Stimulated activated CD4-positive, alpha-beta T cell treated with anti-CD3 and anti-CD28 coated beads, Interleukin-4, amount 100 ng/mL, for 48 hours (primary cell): ENCODE results near the gene SHB.

Experiments
- DNase-seq, 2 donors: peaks; one replicate each; pipeline ENCODE4 v3.0.0-alpha.2; 2020; ENCODE audit warnings: low read depth in 2 of 2

Gene SHB

DNA sequence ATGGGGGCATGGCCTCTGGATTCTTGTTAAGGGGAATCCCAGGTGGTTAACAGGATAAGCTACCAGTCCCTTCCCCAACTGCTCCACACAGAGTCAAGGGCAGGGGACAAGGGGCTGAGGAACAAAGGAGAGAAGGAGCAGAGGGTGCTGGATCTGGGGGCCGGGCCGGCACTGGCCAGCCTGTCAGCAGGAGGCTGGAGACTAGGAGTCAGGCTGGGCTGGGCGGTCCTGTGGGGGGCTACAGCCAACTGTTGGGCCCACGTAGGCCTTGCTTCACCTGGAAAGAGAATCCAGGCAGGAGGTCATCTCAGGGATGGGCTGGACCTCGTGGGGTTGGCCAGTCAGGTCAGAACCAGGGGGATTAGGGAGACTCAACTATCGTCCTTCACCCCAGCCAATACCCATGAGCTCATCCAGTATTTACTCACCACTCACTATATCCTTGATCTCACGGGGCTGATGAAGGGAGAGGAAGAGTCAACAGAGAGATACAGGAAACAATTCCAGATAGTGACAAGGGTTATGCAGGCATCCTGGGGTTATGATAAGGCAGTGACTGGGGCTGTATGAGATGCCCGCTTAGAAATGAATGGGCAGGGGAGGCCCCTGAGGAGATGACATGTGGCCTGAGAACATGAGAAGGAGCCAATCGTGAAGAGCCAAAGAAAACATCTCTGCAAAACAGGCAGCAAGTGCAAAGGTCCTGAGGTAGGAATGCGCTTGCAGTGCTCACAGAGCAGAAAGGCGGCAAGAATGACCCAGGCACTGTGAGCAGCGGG is 117.2 kb downstream of the SHB start:
- no peak for DNase-seq

DNA sequence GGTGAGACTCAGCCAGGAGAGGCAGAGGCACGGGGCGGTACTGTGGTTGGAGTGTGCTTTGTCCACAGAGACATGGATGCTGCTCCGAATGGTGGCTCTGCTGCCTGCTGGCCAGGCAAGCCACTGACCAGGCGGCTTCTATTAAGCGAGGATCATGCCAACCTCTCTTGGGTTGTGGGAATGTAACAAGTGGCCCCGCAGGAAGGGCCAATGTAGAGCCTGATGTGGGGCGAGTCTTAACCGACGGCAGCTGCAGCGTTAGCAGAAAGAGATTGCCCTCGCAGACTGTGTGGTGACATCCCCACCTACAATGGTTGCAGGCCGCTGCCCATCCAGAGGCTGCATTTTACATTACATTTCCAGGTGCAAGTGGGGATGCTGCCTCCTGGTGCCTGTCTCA is 118.5 kb downstream of the SHB start:
- DNase-seq, result no peak

DNA sequence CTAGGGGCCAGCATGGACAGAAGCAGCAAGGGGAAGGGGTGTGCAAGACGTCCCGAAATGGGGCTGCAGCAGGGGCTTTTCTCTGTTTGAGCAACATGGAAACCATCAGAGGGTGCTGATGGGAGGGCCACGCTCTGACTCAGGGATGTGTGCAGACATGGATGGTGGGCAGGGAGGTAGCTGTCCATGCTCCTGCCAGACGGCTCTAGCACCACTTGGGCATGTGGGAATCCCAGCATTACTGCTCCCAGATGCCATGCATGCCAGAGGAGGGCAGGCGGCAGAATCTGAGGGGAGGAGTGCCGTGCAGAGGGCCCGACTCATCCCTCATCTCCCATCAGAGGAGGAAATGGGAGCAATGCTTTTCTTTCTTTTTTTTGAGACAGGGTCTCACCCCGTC is 119.5 kb downstream of the SHB start:
- no peak for DNase-seq

DNA sequence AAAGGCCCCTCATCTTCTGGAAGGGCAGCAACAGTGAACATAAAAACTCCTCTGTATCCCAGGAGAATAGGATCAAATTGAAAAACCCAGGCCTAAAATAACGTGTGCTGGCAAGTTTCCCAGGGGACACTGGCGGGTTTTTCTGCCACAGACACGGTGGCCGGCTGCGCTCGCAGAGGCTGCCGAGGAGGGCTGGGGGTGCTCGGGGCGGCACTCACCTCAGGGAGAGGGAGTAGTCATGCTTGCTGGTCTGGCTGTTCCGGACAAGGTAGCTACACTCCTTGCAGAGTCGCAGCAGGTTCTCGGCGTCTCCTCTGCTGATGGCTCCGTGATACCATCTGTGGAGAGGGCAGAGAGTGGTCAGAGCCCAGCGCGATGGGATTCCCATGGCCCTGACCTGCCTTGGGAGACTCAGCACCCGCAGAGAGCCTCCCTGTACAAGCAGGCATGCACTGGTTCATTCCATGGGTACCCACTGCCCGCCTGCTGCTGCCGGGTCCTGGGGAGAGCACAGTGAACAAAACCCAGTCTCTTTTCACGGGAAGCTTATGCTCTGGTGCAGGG is 120.5 kb downstream of the SHB start:
- no peak for DNase-seq

DNA sequence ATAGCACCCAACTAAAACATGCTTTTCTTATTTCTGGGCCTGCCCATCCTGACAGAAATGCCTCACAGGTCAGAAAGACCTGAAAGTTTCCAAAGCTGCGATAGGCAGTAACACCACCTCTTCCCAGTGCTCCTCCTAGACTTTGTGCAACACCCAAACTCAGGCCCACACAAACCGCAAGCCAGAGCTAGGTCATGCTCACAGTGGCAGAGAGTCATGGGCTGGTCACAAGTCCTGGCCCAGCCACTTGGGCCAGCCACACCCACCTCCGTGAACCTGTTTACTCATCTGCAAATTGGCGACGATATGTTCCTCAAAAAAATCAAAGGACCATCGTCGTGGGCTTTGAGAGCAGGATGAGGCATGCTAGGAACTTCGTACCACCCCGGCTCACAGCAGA is 121.0 kb downstream of the SHB start:
- DNase-seq, result no peak

DNA sequence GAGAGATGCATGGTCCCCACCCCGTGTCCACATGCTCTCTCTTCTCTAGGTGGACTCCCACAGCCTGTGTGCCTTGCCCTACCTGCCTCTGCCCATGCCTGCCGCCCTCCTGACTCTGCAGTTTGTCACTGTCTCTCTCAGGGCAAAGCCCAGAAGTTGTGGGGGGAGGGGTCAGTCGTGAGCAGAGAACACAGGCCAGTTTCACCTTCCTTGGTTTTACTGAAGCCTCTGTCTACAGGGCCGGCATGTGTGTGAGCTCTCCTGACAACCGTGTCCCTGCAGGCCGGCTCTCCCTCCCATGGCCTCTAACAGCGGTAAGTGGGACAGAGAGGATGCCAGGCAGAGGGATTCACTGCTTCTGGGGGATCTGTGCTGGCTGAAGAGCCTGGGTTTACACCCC is 121.6 kb downstream of the SHB start:
- no peak for DNase-seq

DNA sequence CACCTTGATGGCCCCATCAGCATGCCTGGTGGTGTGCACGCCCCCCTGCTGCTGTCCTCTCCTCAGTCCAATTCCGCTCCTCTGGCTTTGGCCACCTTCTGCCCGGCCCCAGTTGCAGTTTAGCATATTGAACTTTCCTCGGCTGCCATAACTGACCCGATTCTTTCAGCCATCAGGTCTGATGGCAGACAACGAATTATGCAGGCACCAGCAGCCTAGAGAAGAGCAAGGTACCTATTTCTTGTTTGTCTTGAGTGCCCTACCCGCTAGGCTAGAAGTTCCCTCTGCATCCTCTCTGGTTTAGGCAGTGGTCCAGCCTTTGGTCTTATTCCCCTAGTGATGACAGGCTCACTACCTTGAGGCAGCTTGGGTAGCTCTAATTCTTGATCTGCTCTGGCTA is 122.1 kb downstream of the SHB start:
- DNase-seq, result no peak

DNA sequence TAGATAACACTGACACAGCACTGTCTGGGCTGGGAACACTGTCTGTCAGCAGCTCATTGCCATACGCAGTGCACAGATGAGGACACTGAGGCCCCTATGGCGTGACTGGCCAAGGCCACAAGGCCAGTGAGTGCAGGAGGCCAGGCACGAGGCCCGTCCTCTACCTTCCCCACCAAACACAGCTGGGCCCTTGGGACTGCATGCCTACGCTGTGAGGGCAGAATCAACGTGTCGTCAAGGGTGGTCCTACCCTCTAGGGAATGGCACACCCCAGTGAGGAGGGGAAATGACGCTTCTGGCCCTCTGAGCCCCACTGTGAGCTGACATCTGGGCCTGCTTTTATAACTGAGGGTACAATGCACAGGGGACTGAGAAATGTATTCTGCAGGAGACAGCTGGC is 123.0 kb downstream of the SHB start:
- no peak for DNase-seq

DNA sequence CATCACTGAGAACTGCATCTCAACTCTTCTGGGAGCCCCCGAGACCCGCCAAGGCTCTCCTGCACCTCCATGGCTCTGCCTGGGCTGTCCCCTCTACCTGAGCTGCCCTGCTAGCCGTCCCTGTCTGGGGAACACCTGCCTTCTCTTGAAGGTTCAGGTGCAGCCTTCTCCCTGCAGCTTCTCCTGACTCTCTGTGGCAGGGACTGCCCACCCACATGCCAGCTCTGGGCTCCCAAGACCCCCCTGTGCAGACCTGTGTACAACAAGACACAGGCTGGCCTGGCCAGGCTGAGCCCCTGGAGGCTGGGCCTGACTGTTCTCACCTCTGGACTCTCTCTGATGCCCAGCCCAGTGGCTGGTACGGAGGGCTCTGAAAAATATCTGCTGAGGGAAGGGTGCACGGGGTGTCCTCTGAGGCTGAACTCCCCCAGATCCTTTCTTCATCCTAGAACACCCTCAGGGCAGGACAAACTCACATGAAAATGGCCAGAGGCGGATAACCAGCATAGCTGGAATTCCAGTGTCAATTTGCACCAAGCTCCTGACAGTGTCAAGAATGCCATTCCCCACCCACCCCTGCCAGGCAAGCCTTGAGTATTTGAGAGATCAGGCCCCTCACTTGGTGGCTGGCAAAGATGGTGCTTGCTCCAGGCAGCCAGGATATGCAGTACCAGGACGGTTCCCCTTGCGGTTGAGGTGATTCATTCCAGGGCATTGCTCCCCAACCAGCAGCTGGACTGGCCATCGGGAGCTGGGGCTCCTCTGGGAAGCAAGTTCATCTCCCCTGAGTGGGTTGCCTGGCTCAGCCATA is 124.2 kb downstream of the SHB start:
- DNase-seq, result no peak

DNA sequence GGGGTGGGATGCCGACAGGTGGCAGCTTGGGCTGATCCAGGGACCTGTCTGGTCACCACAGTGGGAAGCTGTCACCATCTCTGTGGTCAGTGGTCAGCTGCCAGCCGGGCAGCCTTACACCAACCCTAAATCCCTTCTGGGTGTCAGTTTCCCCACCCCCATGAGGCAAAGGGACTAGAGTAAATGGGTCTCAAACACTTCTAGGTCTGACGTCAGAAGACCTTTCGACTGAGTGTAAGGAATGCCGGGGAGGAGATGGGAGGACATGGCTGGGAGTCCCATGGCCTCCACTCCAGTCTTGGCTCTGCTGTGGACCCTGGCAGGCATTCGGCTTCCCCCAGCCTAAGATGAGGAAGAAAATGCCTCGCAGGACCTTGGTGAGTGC is 124.8 kb downstream of the SHB start:
- no peak for DNase-seq

DNA sequence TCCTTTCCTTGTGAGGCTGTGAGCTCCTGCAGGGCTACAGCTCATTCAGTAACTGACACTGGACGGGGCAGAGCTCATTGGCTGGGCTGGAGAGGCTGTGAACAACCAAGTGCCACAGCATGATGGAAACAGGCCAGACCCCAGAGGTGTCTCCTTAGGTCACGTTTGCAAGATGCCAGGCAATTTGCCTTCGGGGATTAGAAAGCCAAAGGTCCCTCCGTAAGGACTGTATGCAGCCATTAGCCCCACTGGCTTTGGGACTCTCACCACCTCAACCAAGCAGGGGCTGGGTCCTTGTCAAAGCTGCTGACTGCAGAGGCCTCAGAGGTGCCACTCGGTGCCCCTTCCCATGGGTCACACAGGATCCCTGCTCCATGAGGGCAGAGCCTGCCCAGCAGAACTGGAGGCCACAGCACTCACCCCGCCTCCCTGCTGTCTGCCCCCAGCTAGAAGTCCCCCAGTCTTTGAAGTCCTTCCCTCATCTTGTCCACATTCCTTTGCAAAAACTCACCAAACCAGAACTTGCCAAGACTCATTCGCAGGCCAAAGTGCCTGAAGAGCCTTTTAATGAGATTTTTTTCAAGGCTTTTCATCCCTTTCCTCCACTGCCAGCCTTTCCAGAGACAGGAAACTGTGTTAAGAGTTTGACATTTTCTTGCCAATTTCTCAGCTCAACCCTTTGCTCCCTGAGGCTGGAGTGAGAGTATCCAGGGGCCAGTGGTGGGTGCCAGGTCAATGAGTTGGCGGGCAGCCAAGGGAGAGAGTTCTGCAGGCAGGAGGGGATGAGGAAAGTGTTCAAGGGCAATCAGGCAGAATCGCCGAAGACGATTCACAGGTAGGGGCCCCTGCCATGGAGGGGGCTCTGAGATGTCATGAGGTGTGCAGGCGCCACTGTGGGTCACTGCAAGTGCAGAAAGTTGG is 125.4 kb downstream of the SHB start:
- DNase-seq, result no peak

DNA sequence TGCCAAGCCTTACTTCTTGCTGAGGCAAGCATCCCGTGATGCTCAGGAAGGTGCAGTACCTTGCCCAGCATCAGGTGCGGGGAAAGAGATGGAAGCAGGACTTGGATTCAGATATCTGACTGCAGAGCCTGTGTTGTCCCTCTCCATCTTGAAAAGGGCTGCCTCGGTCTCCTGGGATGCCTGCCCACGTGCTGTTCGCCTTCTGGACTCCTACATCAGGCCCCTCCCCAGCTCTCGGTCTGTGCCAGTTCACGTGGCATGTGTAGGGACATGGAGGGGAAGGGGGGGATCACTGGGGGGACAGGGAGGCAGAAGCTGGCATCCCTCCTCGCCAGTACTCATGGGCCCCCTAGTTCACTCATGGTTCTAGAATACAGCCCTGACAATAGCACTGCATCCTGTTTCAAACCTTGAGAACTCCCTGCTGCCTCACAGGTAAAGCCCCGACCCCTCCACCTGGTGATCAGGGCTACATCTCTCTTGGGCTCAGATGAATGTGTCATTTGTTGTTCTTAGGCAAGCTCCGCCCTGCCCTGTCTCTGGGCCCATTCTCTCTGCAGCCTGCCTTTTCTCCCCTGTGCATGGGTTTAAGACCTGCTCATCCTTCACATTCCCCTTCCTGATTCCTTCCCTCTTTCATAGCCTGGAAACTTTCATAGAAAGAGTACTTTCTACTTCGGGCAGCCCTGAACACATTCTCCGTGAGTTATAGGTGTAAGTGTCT is 126.2 kb downstream of the SHB start:
- DNase-seq, result no peak

DNA sequence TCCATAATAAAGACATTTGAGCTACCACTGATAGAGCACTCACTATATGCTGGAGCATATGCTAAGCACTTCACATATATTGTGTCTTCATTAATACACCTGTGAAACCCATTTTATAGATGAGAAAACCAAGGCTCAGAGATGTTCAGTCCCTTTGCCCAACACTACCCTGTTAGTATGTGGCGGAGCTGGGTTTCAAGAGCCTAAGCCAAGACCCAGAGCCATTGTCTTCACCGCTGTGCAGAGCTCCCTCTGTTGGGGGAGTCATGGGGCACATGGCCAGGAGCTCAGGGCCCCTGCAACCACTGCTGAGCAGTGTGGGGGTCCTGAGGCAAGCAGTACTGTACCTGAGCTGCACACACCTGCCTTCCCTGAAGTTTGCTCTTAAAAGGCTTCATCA is 127.8 kb downstream of the SHB start:
- DNase-seq, result no peak

DNA sequence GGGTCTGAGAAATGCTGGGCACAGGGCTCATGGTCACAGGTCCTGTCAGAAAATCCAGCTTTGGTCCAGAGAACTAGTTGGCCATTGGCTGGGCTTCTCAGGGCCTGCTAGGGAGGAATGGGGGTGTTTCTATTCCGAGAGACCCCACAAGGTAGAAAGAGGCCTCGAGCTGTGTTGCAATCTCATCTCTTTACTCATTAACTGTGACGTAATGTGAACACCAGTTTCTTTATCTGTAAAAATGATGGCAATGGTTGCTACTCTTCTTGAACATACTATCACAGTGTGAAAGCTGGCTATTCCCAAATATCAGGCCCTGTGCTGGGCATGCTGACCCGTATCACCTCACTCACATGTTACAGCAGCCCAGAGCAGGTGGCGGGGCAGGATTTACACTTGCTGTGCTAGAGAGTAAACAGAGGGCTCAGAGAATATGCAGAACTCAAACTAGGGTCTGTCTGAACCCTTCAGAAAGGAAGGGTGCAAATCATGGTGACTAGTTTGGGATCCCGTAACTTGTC is 129.4 kb downstream of the SHB start:
- DNase-seq, result no peak

DNA sequence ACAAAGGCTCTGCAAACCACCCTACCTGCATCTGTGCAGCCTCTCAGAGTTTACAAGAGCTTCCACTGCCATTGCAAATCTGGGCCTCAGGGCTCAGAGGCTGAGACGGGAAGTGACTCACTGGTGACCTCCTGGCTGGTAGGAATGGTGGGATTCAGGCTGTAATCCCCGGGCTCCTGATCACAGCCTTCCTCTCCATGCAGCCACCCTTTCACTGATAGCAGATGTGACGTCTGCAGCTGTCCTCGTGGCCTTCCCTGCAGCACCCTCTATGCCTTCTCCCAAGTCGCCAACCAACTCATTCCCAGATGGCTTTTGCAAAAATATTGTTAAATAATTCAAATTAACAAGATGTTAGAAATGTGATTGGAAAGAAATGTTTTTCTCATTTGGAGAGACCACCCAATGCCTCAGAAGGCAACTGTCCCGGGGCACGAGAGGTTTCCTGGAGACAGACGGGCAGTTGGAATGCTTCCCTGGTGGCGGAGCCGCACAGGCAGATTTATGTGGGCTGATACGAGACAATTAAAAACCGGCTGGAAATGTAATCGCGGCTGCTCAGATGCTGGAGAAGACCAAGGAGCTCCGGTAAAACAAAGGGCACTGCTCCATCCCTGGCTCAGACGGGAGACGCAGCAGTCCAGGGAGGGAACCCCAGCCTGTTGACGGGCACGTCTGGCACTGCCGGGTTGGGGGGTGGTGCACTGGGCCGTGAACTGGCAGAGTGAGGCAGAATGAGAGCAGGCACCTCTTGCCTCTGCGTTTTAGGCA is 130.7 kb downstream of the SHB start:
- no peak for DNase-seq

DNA sequence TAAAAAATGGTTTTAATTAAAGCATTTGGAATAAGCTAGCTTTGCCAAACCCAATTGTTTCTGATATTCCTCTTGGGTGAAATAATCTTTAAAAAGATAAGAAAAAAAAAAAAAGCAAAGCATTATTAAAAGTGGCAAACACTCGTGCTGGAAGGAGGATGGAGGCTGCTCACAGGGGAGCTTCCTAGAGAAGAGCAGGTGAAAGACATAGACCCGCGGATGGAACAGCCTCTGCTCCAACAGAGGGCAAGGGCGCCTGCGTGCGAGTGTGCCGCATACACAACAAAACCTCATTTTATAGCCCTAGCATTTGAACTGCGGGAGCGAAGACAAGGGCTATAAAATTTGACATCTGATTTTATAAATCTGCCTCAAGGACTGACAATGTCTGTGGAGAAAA is 131.7 kb downstream of the SHB start:
- DNase-seq, result no peak

DNA sequence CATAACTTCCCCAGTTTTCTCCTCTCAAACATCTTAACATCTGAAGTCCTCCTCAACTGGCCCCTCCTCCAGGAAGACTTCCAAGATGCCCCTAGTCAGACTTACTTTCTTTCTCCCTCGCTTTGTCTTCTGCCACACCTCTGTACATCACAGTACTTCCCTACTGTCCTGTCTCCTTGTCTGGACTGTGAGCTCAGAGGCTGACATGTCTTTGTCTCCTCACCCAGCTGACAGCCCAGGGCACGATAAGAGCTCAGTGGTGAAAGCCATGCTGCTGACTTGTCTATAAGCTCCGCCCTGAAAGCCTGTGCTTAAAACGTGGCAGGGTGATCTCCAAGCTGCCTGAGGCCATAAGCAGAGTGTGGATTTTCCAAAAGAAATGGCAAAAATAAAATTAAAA is 132.1 kb downstream of the SHB start:
- no peak for DNase-seq

DNA sequence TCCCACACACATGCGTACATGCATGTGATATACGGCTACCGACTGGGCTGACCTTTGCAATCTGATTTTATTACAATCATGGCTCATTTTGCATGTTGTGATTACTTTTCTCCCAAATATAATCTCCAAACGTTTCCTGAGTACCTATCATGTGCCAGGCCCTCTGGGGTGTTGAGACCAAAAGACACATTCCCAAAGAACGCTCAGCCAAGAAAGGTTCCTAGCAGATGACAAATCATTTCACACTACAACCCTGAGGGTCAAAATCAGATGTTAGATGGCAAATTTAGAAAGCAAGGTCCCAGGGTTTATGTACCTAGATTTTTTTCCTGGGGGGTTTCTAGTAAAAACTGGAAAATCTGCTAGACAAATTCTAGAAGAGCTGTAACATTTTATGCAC is 132.7 kb downstream of the SHB start:
- no peak for DNase-seq

DNA sequence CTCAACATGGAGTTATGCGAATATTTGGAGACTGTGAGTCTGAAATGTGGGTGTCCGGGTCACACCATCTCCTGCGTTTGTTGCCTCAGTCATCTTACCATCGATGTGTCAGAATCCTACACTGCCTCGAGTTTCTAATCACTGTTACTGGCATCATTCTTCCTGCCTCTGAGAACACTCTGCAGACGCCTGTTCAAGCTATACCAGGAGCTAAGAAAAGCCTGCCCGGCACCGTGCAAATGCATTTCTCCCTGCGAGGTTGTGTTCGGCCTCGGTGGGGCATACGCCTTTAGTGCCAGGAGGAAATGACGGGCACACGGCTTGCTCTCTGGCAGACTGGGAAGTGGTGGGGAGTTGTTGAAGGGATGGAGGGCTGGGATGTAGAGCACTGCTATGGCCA is 133.9 kb downstream of the SHB start:
- DNase-seq, result no peak

DNA sequence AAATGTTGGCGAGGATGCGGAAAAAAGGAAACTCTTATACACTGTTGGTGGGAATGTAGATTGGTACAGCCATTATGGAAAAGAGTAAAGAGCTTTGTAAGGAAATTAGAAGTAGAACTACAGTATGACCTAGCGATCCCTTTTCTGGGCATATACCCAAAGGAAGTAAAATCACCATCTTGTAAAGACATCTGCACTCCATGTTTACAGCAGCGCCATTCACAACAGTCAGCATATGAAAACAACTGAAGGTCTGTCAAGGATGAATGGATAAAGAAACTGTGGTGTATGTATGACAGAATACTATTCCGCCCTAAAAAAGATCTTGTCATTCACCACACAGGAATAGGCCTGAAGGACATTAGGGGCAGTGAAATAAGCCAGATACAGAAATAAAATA is 137.4 kb downstream of the SHB start:
- no peak for DNase-seq
